ENCODE data around the gene ZYG11B. TPM values are rescaled to one million over a fixed set of nuclear protein-coding genes. Genes with fewer than 3 reads are reported as not detected.

The ZYG11B gene
- total RNA-seq: 10 to 100 TPM; 27.2 to 37.1 (median 32.8) TPM
- polyA plus RNA-seq: 10 to 100 TPM in 1 of 2 donors, 1 to 10 TPM in 1; 9.8 to 17.8 TPM
- long read RNA-seq, donor 1, full-length matches to known transcripts: 1 of 15 reads
- long read RNA-seq, donor 1, partial matches to known transcripts: 6 of 15 reads
- long read RNA-seq, donor 1, other reads (novel, unspliced or antisense): 8 of 15 reads
- long read RNA-seq, donor 2, full-length matches to known transcripts: 13 of 247 reads
- long read RNA-seq, donor 2, partial matches to known transcripts: 229 of 247 reads
- long read RNA-seq, donor 2, other reads (novel, unspliced or antisense): 5 of 247 reads
- long read RNA-seq, donor 3, full-length matches to known transcripts: 5 of 22 reads
- long read RNA-seq, donor 3, partial matches to known transcripts: 3 of 22 reads
- long read RNA-seq, donor 3, other reads (novel, unspliced or antisense): 14 of 22 reads

- peak; percentile 68 for TF ChIP-seq POLR2A (IDR thresholded peaks at IDR 0.05)
- no peak for TF ChIP-seq CTCF (IDR thresholded peaks at IDR 0.05)
- Histone ChIP-seq H3K36me3 (no peaks in the 10 kb centered on the region), H3K9me3 (no peaks in the 10 kb centered on the region), H3K27me3 (no peaks in the 10 kb centered on the region), H3K27ac (peak within 1 kb of the TSS; percentile 59 to 78), H3K4me3 (peak within 1 kb of the TSS; percentile 71), H3K4me1 (ENCODE audit: insufficient read depth) (peaks cover 11% of the 10 kb centered on the region)
- 0 to 1% (median 0%) methylated on average over 41 to 59 of the region's 59 CpGs for WGBS, 3 donors
- intact Hi-C loops (cut with DNase I): no loop called here
- peak; percentile 86 to 96 (median 92) for DNase-seq
Observed at GRCh38 chr1:52726265-52727113, at the start of gene ZYG11B. Gene ZYG11B (plus strand): TSS chr1:52726453. CDS start chr1:52726654, 201 bp downstream.

- intact Hi-C loops (cut with DNase I): no loop called here
- H3K27me3 ChIP-seq: no peaks in the 10 kb centered on the region
- no peak overlapping the region for H3K4me3 ChIP-seq
- no peak overlapping the region for H3K27ac ChIP-seq
- no peak for DNase-seq
- 56 to 61% (median 59%) methylated on average over 6 of the region's 6 CpGs for WGBS, 3 donors
- no peak for TF ChIP-seq CTCF (IDR thresholded peaks at IDR 0.05)
- no peak for TF ChIP-seq POLR2A (IDR thresholded peaks at IDR 0.05)
- no peak for TF ChIP-seq EP300 (IDR thresholded peaks at IDR 0.05)
- no peaks in the 10 kb centered on the region for H3K4me1 ChIP-seq (ENCODE audit: insufficient read depth)
- no peaks in the 10 kb centered on the region for H3K36me3 ChIP-seq
- no peaks in the 10 kb centered on the region for H3K9me3 ChIP-seq
Observed at GRCh38 chr1:52677076-52677806, 49.0 kb upstream of the ZYG11B start.

- 92 to 100% (median 95%) methylated on average over 1 of the region's 1 CpG for WGBS, 3 donors
- Histone ChIP-seq H3K27me3 (no peaks in the 10 kb centered on the region), H3K4me3 (no peak overlapping the region), H3K4me1 (ENCODE audit: insufficient read depth) (no peaks in the 10 kb centered on the region), H3K27ac (no peak overlapping the region), H3K9me3 (no peaks in the 10 kb centered on the region), H3K36me3 (no peaks in the 10 kb centered on the region)
- no peak for TF ChIP-seq EP300 (IDR thresholded peaks at IDR 0.05)
- no peak for TF ChIP-seq POLR2A (IDR thresholded peaks at IDR 0.05)
- no peak for TF ChIP-seq CTCF (IDR thresholded peaks at IDR 0.05)
- DNase-seq: no peak
- intact Hi-C loops (cut with DNase I): no loop called here
Observed at GRCh38 chr1:52679048-52679447, 47.2 kb upstream of the ZYG11B start.

- no peak overlapping the region for H3K27ac ChIP-seq
- no peaks in the 10 kb centered on the region for H3K4me1 ChIP-seq (ENCODE audit: insufficient read depth)
- intact Hi-C loops (cut with DNase I): no loop called here
- H3K4me3 ChIP-seq: no peak overlapping the region
- H3K27me3 ChIP-seq: no peaks in the 10 kb centered on the region
- TF ChIP-seq EP300 (IDR thresholded peaks at IDR 0.05) (no peak), POLR2A (IDR thresholded peaks at IDR 0.05) (no peak), CTCF (IDR thresholded peaks at IDR 0.05) (no peak)
- 91 to 95% (median 92%) methylated on average over 5 of the region's 5 CpGs for WGBS, 3 donors
- no peaks in the 10 kb centered on the region for H3K36me3 ChIP-seq
- no peak for DNase-seq
- no peaks in the 10 kb centered on the region for H3K9me3 ChIP-seq
Observed at GRCh38 chr1:52679498-52679897, 46.8 kb upstream of the ZYG11B start.

Data from ovary (tissue), 10 donors.